T-helper 17 cell (primary cell): Measurements from ENCODE around the gene GNPTAB. TPM values are rescaled to one million over a fixed set of nuclear protein-coding genes. Genes with fewer than 3 reads are reported as not detected.
"Not testable (repeated sequence)": the region's sequence is repeated elsewhere in the genome, so short reads cannot be mapped to it uniquely, and the experiment has no call there.

Source experiments
- ATAC-seq: fragments of 150-1000 bp; cut with Tn5 transposase; 2 replicates; pipeline ENCODE4 v1.10.0; 2021; ENCODE audit warnings: mild to moderate bottlenecking, moderate library complexity
- DNase-seq, 3 donors: peaks; one replicate each; pipeline versions ENCODE4 v3.0.0 to v3.0.0-alpha.2; 2020 to 2021
- H3K9me3 ChIP-seq: one replicate; pipeline ENCODE4 v1.7.0; 2013; ENCODE audit warnings: low read length, mild to moderate bottlenecking; ENCODE audit not compliant: control insufficient read depth, poor library complexity, severe bottlenecking
- H3K27ac Mint-ChIP-seq: one replicate; pipeline ENCODE4 v1.8.0; 2022; ENCODE audit warnings: mild to moderate bottlenecking, moderate library complexity, mixed read lengths
- H3K27me3 Mint-ChIP-seq: one replicate; pipeline ENCODE4 v1.8.0; 2022; ENCODE audit warnings: mixed read lengths
- H3K36me3 Mint-ChIP-seq: one replicate; pipeline ENCODE4 v1.8.0; 2022; ENCODE audit warnings: low read depth, mixed read lengths
- H3K4me1 Mint-ChIP-seq: one replicate; pipeline ENCODE4 v1.8.0; 2022; ENCODE audit warnings: mild to moderate bottlenecking, mixed read lengths
- H3K4me3 Mint-ChIP-seq: one replicate; pipeline ENCODE4 v1.8.0; 2022; ENCODE audit warnings: mild to moderate bottlenecking, moderate library complexity, mixed read lengths
- total RNA-seq, 4 donors: library from RNA in 2 of 4; stranded (reverse) in 2 of 4; gene quantifications; one replicate each; pipeline ENCODE4 v1.2.3 and lab custom pipeline; 2022 to 2026

Gene GNPTAB
- total RNA-seq (10 to 100 TPM; 38.1 to 41.2 TPM), total RNA-seq (lab: John Stamatoyannopoulos, UW) (67.5 to 95.1 reads per million in 2 donors)

- peak; percentile 92 for ATAC-seq
- Mint-ChIP-seq H3K4me1 (peaks cover 15% of the 10 kb centered on the region), H3K36me3 (no peaks in the 10 kb centered on the region), H3K27ac (peak within 1 kb of the TSS; percentile 72), H3K4me3 (peak within 1 kb of the TSS; percentile 93), H3K27me3 (no peaks in the 10 kb centered on the region)
- DNase-seq, result peak; percentile 93 to 96 (median 94)
- H3K9me3 ChIP-seq, result no peaks in the 10 kb centered on the region
These were observed at the start of gene GNPTAB for GRCh38 chr12:101830367-101831325. Gene GNPTAB, minus strand, starts transcription at chr12:101830959. Its CDS starts 284 bp downstream, at chr12:101830675.

DNA sequence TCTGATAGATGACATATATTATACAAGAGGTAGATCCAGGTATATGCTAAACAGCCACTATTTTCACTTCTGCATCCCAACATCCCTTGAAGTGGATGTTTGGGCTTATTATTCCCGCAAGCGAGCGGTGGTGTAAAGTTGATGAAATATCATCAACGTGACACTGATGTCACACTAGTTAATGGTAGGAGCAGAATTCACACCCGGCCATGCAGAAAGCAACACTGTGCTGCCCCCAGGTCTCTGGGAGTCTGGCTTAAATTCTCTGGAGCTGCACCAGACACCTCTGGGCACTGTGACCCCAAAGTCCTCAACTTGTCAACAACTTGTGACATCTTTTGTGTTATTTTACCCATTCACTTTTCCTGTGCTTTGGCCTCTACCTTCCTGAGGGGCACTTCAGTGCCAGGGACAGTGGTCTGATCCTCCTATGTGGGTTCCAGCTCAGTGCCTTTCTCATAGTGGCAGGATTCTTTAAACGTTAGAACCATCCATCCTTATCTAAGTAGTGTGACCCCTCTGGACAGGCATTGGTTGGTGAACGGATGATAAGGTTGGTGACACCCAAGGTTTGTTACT, 47.6 kb upstream of the GNPTAB start:
- ATAC-seq (no peak), DNase-seq (no peak)
- Mint-ChIP-seq H3K4me3 (peak overlapping the region; percentile 96), H3K27ac (peak overlapping the region; percentile 83), H3K4me1 (peaks cover 13% of the 10 kb centered on the region), H3K27me3 (no peaks in the 10 kb centered on the region), H3K36me3 (no peaks in the 10 kb centered on the region)
- no peaks in the 10 kb centered on the region for H3K9me3 ChIP-seq

DNA sequence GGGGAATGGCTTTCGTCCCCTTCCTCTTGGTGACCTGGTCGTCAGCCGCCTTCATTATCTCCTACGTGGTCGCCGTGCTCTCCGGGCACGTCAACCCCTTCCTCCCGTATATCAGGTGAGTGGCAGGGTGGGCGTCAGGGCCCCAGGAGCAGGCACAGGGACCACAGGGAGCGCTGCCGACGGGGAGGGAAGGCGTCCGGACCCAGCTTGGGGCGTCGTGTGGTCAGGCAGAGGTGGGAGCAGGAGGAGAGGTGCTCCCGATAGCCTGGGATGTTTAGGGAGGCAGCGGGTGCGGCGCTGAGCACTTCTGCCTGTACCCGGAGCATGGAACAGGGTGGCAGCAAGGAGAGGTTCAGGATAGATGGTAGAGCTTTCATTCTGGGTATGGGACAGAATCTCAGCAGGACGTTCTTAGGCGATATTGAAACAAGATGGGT, 47.1 kb upstream of the GNPTAB start:
- ATAC-seq, result peak; percentile 4
- no peak for DNase-seq

DNA sequence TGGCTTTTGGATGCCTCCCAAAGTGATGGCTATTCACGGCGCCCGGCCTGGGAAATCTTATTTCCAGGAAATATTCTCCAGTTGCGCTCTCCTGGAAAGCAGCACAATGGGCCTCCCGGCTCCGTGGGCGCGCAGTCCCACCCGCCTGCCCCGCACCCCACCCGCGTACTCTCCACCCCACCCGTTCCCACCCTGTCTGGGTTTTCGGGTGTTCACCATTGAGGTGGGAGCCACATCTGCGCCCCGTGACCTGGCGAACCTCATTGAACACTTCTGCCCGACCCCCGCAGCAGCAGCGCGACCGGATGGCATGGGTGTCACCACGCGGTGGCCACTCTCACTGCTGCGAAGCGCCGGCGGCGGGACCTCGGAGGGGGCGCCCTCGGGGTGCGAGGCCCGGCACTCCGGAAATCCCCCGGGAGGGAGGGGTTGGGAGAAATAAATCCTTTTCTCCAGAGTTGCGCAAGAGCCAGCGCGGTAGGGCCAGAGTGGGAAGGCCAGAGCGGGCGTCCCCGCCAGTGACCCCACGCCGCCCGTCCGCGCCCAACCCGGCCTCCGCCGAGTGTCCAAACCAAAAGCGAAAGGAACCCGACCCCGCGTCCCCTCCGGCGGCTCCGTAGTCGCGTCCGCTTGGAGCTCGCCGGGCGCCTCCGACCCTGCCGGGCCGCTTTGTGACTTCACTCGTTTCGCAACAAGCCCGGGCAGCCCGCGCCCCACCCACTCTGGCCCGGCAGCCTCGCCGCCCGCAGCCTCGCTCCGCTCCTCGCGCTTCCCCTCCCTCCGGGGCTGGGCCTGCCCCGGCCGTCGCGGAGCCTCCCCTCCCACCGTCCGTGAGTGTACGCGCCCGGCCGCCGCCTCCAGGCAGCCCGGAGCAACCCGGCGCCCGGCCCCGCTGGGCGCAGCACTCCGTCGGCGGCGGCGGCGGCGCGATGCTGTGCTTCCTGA, 46.4 kb upstream of the GNPTAB start, which contains the start of gene DRAM1:
Gene DRAM1, plus strand, starts transcription at position 720 of the 945 bp plus-strand sequence. Its CDS starts 210 bp downstream, at position 930.
- H3K36me3 Mint-ChIP-seq, result no peaks in the 10 kb centered on the region
- H3K4me1 Mint-ChIP-seq, result peaks cover 13% of the 10 kb centered on the region
- no peaks in the 10 kb centered on the region for H3K27me3 Mint-ChIP-seq
- ATAC-seq, result peak; percentile 91
- peak; percentile 51 to 58 (median 52) for DNase-seq
- peak within 1 kb of the TSS; percentile 83 for H3K27ac Mint-ChIP-seq
- H3K9me3 ChIP-seq, result no peaks in the 10 kb centered on the region
- H3K4me3 Mint-ChIP-seq, result peak within 1 kb of the TSS; percentile 96

More for the DNA sequence above, 47.1 kb upstream of the GNPTAB start:
- no peaks in the 10 kb centered on the region for H3K9me3 ChIP-seq
- H3K36me3 Mint-ChIP-seq, result no peaks in the 10 kb centered on the region
- H3K4me1 Mint-ChIP-seq, result peaks cover 13% of the 10 kb centered on the region
- H3K27me3 Mint-ChIP-seq, result no peaks in the 10 kb centered on the region
- peak overlapping the region; percentile 96 for H3K4me3 Mint-ChIP-seq
- peak overlapping the region; percentile 83 for H3K27ac Mint-ChIP-seq

GRCh38 chr12:101876322-101876860, 45.6 kb upstream of the GNPTAB start:
- ATAC-seq (no peak), DNase-seq (no peak)
- Mint-ChIP-seq H3K27me3 (no peaks in the 10 kb centered on the region), H3K27ac (peak overlapping the region; percentile 83), H3K36me3 (no peaks in the 10 kb centered on the region), H3K4me3 (peak overlapping the region; percentile 96), H3K4me1 (peaks cover 11% of the 10 kb centered on the region)
- no peaks in the 10 kb centered on the region for H3K9me3 ChIP-seq

DNA sequence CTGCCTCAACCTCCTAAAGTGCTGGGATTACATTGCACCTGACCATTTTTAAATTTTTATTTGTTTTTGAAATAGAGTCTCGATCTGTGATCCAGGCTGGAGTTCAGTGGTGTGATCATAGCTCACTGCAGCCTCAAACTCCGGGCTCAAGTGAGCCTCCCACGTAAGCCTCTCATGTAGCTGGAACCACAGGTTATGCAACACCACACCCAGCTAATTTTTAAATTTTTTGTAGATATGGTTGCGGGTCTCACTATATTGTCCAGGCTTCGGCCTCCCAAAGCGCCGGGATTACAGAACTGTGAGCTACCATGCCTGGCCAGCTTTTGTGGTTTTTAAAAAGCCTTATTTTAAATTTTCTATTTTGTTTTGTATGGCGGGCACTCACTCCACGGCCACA, 44.4 kb upstream of the GNPTAB start:
- peak overlapping the region; percentile 83 for H3K27ac Mint-ChIP-seq
- DNase-seq, result no peak
- no peak overlapping the region for H3K4me3 Mint-ChIP-seq
- no peaks in the 10 kb centered on the region for H3K36me3 Mint-ChIP-seq
- peaks cover 9% of the 10 kb centered on the region for H3K4me1 Mint-ChIP-seq
- no peaks in the 10 kb centered on the region for H3K27me3 Mint-ChIP-seq
- no peak for ATAC-seq
- H3K9me3 ChIP-seq, result no peaks in the 10 kb centered on the region

DNA sequence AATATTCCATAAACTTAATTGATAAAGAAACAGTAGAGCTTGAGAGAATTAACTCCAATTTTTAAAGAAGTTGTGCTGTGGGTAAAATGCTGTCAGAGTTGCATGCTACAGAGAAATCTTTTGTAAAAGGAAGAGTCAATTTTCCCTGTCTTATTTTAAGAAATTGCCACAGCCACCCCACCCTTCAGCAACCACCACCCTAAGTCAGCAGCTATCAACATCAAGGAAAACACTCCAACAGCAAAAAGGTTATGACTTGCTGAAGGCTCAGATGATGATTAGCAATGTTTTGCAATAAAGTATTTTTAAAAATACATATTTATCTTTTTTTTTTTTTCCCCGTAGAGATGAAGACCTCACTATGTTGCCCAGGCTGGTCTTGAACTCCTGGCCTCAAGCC, 40.2 kb upstream of the GNPTAB start:
- Mint-ChIP-seq H3K4me3 (no peak overlapping the region), H3K27me3 (no peaks in the 10 kb centered on the region), H3K27ac (no peak overlapping the region), H3K36me3 (no peaks in the 10 kb centered on the region), H3K4me1 (peaks cover 3% of the 10 kb centered on the region)
- DNase-seq (no peak), ATAC-seq (no peak)
- no peaks in the 10 kb centered on the region for H3K9me3 ChIP-seq

- not testable (repeated sequence) for H3K9me3 ChIP-seq, H3K36me3 Mint-ChIP-seq, ATAC-seq, DNase-seq, H3K4me3 Mint-ChIP-seq, H3K27ac Mint-ChIP-seq, H3K27me3 Mint-ChIP-seq, H3K4me1 Mint-ChIP-seq
These were observed 36.9 kb upstream of the GNPTAB start for GRCh38 chr12:101867619-101868018.

- no peaks in the 10 kb centered on the region for H3K4me1 Mint-ChIP-seq
- no peaks in the 10 kb centered on the region for H3K27me3 Mint-ChIP-seq
These were observed 36.0 kb upstream of the GNPTAB start for GRCh38 chr12:101866615-101867373.

DNA sequence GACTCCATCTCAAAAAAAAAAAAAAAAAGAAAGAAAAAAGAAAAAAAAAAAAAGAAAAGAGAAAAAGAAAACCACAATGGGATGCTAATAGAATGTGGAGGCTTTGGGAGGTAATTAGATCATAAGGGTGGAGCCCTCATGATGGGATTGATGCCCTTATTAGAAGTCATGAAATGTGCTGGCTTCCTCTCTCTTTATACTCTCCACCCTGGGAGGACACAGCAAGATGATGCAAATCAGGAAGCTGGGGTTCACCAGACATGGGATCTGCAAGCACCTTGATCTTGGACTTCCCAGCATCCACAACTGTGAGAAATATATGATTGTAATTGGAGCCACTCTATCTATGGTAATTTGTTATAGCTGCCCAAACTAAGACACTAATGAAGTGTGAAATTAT, 33.2 kb upstream of the GNPTAB start:
- no peaks in the 10 kb centered on the region for H3K9me3 ChIP-seq
- no peak overlapping the region for H3K27ac Mint-ChIP-seq
- no peaks in the 10 kb centered on the region for H3K4me1 Mint-ChIP-seq
- no peaks in the 10 kb centered on the region for H3K36me3 Mint-ChIP-seq
- DNase-seq, result no peak
- no peak overlapping the region for H3K4me3 Mint-ChIP-seq
- ATAC-seq, result no peak
- H3K27me3 Mint-ChIP-seq, result no peaks in the 10 kb centered on the region

More at GRCh38 chr12:101866615-101867373, 36.0 kb upstream of the GNPTAB start:
- ATAC-seq (no peak), DNase-seq (no peak)
- Mint-ChIP-seq H3K36me3 (no peaks in the 10 kb centered on the region), H3K27ac (no peak overlapping the region), H3K4me3 (no peak overlapping the region)
- H3K9me3 ChIP-seq, result no peaks in the 10 kb centered on the region

- no peaks in the 10 kb centered on the region for H3K9me3 ChIP-seq
- Mint-ChIP-seq H3K27me3 (no peaks in the 10 kb centered on the region), H3K4me1 (no peaks in the 10 kb centered on the region), H3K27ac (no peak overlapping the region), H3K36me3 (no peaks in the 10 kb centered on the region), H3K4me3 (no peak overlapping the region)
- DNase-seq, result no peak
- no peak for ATAC-seq
These were observed 31.5 kb upstream of the GNPTAB start for GRCh38 chr12:101862245-101862644.

DNA sequence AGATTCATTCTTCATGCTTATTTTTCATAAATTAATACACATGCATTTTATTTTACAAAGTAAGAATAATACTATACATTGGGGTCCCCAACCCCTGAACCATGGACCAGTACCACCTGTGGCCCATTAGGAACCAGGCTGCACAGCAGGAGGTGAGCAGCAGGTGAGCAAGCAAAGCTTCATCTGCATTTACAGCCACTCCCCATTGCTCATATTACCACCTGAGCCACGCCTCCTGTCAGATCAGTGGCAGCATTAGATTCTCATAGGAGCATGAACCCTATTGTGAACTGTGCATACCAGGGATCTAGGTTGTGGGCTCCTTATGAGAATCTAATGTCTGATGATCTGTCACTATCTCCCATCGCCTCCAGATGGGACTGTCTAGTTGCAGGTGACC, 30.9 kb upstream of the GNPTAB start:
- H3K4me1 Mint-ChIP-seq, ATAC-seq, DNase-seq, H3K9me3 ChIP-seq, H3K36me3 Mint-ChIP-seq, H3K4me3 Mint-ChIP-seq, H3K27me3 Mint-ChIP-seq, H3K27ac Mint-ChIP-seq: not testable (repeated sequence)
